SH-SY5Y (cell line): Measurements from ENCODE around the gene DACH1.

Source experiments
- GATA2 ChIP-seq: IDR thresholded peaks from 2 replicates; pipeline ENCODE4 v1.6.1; 2011; ENCODE audit warnings: mild to moderate bottlenecking, low read depth, low read length
- GATA3 ChIP-seq: IDR thresholded peaks from 2 replicates; pipeline ENCODE4 v1.6.1; 2011; ENCODE audit warnings: low read depth, mild to moderate bottlenecking, low read length, moderate library complexity

DNA sequence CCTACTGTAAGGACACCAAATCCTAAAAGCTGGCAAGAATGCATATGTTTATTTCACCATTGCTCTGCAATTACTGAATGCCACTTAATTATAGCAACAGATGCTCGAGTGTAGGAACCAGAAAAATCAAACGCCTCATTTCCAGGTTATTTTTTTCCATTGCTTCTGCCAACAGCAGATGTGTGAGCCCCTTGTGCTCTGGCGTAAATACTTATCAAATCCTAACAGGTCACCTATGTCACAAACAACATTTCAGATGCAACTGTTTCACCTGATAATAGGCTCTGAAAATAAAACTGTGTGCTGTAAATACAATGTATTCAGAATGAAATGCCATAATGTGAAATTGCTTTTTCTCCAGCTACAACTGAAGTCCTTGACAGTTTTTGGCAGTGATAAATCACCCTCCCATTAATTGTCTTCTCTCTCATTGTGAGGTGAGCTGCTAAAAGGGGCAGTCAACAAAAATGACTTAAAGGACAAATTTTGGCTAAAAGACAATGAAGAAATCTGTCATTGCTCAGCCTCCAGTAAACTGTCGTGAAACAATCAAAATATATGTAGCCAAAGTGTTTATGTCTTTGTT is 344.0 kb downstream of the DACH1 start:
- TF ChIP-seq GATA2 (no peak), GATA3 (no peak)
